Gastroesophageal sphincter (tissue), 3 donors: ENCODE data around the gene PTX3.

Experiments used
- EP300 ChIP-seq: sonication (generic); formaldehyde crosslinking; IDR thresholded peaks from one replicate; pipeline ENCODE4 v1.6.1; 2017; ENCODE audit warnings: antibody characterized with exemption, mild to moderate bottlenecking
- POLR2AphosphoS5 ChIP-seq: sonication (generic); formaldehyde crosslinking; IDR thresholded peaks from one replicate; pipeline ENCODE4 v1.6.1; 2017; ENCODE audit warnings: antibody characterized with exemption
- TF ChIP-seq, protein P1 (sequence below), 4 experiments: fragments of 200-600 bp in 2 of 4; fragments of 450-650 bp in 2 of 4; sonication (generic) in 1 of 4; IDR thresholded peaks; one replicate each; pipeline ENCODE4 v1.5.1; 2017 to 2019; ENCODE audit warnings: antibody characterized with exemption in 4 of 4, mild to moderate bottlenecking in 2 of 4, moderate library complexity in 2 of 4

DNA sequence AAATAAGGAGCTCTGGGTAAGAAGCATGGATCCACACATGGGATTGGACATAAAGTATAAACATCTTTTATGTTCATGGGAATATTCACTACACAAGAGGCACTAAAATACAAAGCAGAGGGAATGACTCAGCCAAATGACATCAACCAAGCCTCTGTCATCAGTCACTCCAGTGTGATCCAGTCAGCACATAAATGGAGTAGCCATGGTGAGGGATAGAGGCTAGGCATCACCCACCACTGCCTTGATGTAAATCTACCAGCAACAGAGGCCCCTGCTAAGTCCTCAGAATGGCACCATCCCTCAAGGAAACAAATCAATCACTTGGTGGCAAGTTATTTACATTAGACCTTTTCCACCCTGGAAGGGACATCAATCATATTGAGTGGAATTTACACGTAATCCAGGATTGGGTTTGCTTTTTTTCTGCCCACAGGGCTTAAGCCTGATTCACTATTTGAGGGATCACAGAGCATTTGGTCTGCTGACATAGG, 39.3 kb downstream of the PTX3 start:
- TF ChIP-seq, protein P1, sequence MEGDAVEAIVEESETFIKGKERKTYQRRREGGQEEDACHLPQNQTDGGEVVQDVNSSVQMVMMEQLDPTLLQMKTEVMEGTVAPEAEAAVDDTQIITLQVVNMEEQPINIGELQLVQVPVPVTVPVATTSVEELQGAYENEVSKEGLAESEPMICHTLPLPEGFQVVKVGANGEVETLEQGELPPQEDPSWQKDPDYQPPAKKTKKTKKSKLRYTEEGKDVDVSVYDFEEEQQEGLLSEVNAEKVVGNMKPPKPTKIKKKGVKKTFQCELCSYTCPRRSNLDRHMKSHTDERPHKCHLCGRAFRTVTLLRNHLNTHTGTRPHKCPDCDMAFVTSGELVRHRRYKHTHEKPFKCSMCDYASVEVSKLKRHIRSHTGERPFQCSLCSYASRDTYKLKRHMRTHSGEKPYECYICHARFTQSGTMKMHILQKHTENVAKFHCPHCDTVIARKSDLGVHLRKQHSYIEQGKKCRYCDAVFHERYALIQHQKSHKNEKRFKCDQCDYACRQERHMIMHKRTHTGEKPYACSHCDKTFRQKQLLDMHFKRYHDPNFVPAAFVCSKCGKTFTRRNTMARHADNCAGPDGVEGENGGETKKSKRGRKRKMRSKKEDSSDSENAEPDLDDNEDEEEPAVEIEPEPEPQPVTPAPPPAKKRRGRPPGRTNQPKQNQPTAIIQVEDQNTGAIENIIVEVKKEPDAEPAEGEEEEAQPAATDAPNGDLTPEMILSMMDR (IDR thresholded peaks at IDR 0.05): no peak
- TF ChIP-seq POLR2AphosphoS5 (no peak), EP300 (no peak)
